Ovary (tissue), 9 donors: ENCODE results near the gene MEF2C. TPM values are rescaled to one million over a fixed set of nuclear protein-coding genes. Genes with fewer than 3 reads are reported as not detected.

Experiments
- DNase-seq, 5 donors: peaks; one replicate each; pipeline ENCODE4 v3.0.0-alpha.2; 2019 to 2020
- H3K27ac ChIP-seq, 2 donors: fragments of 200-600 bp; one replicate each; pipeline versions ENCODE4 v1.5.1 to v1.8.0; 2019 to 2022
- H3K27me3 ChIP-seq: fragments of 200-600 bp; one replicate; pipeline ENCODE4 v1.8.0; 2022
- H3K36me3 ChIP-seq: fragments of 200-600 bp; sonication (generic); one replicate; pipeline ENCODE4 v1.5.1; 2019
- H3K4me1 ChIP-seq: one replicate; pipeline ENCODE4 v1.8.1; 2013; ENCODE audit warnings: mild to moderate bottlenecking, moderate library complexity; ENCODE audit not compliant: insufficient read depth
- H3K4me3 ChIP-seq: fragments of 200-600 bp; sonication (generic); one replicate; pipeline ENCODE4 v1.5.1; 2017
- H3K9me3 ChIP-seq, 2 donors: fragments of 200-600 bp in 1 of 2; sonication (generic) in 1 of 2; one replicate each; pipeline versions ENCODE4 v1.5.1 to v1.8.1; 2013 to 2019; ENCODE audit warnings: mild to moderate bottlenecking in 1 of 2, moderate library complexity in 1 of 2
- CTCF ChIP-seq, 3 donors: fragments of 450-650 bp in 2 of 3; fragments of 200-600 bp in 1 of 3; IDR thresholded peaks; one replicate each; pipeline versions ENCODE4 v1.5.1 to v1.8.0; 2016 to 2022; ENCODE audit warnings: antibody characterized with exemption in 3 of 3, mild to moderate bottlenecking in 1 of 3
- EP300 ChIP-seq: sonication (generic); formaldehyde crosslinking; IDR thresholded peaks from one replicate; pipeline ENCODE4 v1.6.1; 2017; ENCODE audit warnings: antibody characterized with exemption
- POLR2A ChIP-seq: fragments of 450-650 bp; IDR thresholded peaks from one replicate; pipeline ENCODE4 v1.6.1; 2017; ENCODE audit warnings: antibody characterized with exemption, mild to moderate bottlenecking, moderate library complexity
- WGBS, 3 donors: extraction: QIAGEN DNeasy Blood & Tissue Kit in 1 of 3; methylation state at CpG; one replicate each; pipeline versions ENCODE4 v1.1.5 to v1.1.7; 2013 to 2017; 5-methylcytosine and 5-hydroxymethylcytosine counted together
- intact Hi-C, 4 donors: fragments of 100-400 bp; cut with DNase I; formaldehyde crosslinking; loops; one replicate each; pipeline versions ENCODE4 v1.11.0 to v1.15.1; 2022 to 2023
- polyA plus RNA-seq, 2 donors: library from polyadenylated mRNA; stranded (reverse); fragments of 200-250 nt in 1 of 2; fragments of 350-450 nt in 1 of 2; fragmentation: Illumina TruSeq in 1 of 2; extraction: RNeasy Lipid Tissue Mini Kit (QIAGEN cat#74804) in 1 of 2; gene quantifications; one replicate each; pipeline ENCODE4 v1.2.3, GENCODE V29; 2013 to 2014
- total RNA-seq, 7 donors: library from RNA; depleted of rRNA in 2 of 7; stranded (reverse); fragments of >200 nt in 2 of 7; fragmentation: NEBNext Ultra II Directional in 3 of 7; extraction: Animal tissue kit (Norgen Biotek cat#: 25700) in 3 of 7; gene quantifications; one replicate each; pipeline versions ENCODE4 v1.1.0 to v1.2.4, GENCODE V29; 2016 to 2023
- donor health status: DM: no; HTN: no; CAD: no; lungs with moderate emphysema.
- donor health status: DM: no; HTN: no; CAD: no.
- donor health status: Bipolar disorder and iron deficiency.
- donor health status: DM: yes; HTN: yes; CAD: no.
- donor health status: DM: no; HTN: no; CAD: no.
- donor health status: DM: yes; HTN: yes; CAD: no.

MEF2C gene
- total and polyA plus RNA-seq, 9 donors: 27.2 to 91.4 (median 73.8) TPM

GRCh38 chr5:88838500-88838899 lies 44.5 kb downstream of the MEF2C start:
- Histone ChIP-seq H3K9me3 (no peaks in the 10 kb centered on the region), H3K27ac (peak overlapping the region in 1 of 2 donors; percentile 13), H3K4me3 (no peak overlapping the region)

GRCh38 chr5:88837817-88838216 lies 45.2 kb downstream of the MEF2C start:
- Histone ChIP-seq H3K36me3 (no peaks in the 10 kb centered on the region), H3K27me3 (no peaks in the 10 kb centered on the region), H3K4me3 (no peak overlapping the region), H3K4me1 (peaks cover 11% of the 10 kb centered on the region), H3K27ac (peak overlapping the region in 1 of 2 donors; percentile 84), H3K9me3 (no peaks in the 10 kb centered on the region)
- intact Hi-C loops: loop anchor here in 3 of 4 donors (2.0 to 10.0 kb wide), 2 partner anchors 45 to 47 kb away; partner anchors contain the start of gene MEF2C (in 3 of the 3)
- WGBS, 3 donors: 85 to 96% (median 90%) methylated on average over 1 of the region's 1 CpG
- TF ChIP-seq POLR2A: no peak
- no peak for TF ChIP-seq CTCF (IDR thresholded peaks at IDR 0.05)
- no peak for TF ChIP-seq EP300
- DNase-seq: no peak

More at GRCh38 chr5:88838500-88838899, 44.5 kb downstream of the MEF2C start:
- WGBS, 3 donors: 49 to 64% (median 56%) methylated on average over 1 of the region's 1 CpG
- Histone ChIP-seq H3K4me1 (peaks cover 11% of the 10 kb centered on the region), H3K36me3 (no peaks in the 10 kb centered on the region), H3K27me3 (no peaks in the 10 kb centered on the region)
- TF ChIP-seq EP300: no peak
- no peak for TF ChIP-seq CTCF (IDR thresholded peaks at IDR 0.05)
- TF ChIP-seq POLR2A: no peak
- DNase-seq: no peak
- intact Hi-C loops: loop anchor here in 2 of 4 donors (10.0 kb wide), 1 partner anchor 46 kb away; the partner anchor contains the start of gene MEF2C (in 2 of the 2)

GRCh38 chr5:88837222-88837621 lies 45.8 kb downstream of the MEF2C start:
- Histone ChIP-seq H3K27ac (peak overlapping the region in 1 of 2 donors; percentile 84), H3K36me3 (no peaks in the 10 kb centered on the region), H3K4me1 (peaks cover 11% of the 10 kb centered on the region), H3K9me3 (no peaks in the 10 kb centered on the region), H3K4me3 (no peak overlapping the region), H3K27me3 (no peaks in the 10 kb centered on the region)
- TF ChIP-seq POLR2A: no peak
- TF ChIP-seq EP300: no peak
- no peak for TF ChIP-seq CTCF (IDR thresholded peaks at IDR 0.05)
- DNase-seq: no peak
- intact Hi-C loops: loop anchor here in 3 of 4 donors (2.0 to 10.0 kb wide), 2 partner anchors 46 to 48 kb away; partner anchors contain the start of gene MEF2C (in 3 of the 3)
- 90 to 96% (median 93%) methylated on average over 4 of the region's 4 CpGs for WGBS, 3 donors

- intact Hi-C loops: loop anchor here in 3 of 4 donors (2.0 to 10.0 kb wide), 2 partner anchors 46 to 48 kb away; partner anchors contain the start of gene MEF2C (in 3 of the 3)
- DNase-seq: peak; percentile 52 to 71 (median 61)
- Histone ChIP-seq H3K27me3 (no peaks in the 10 kb centered on the region), H3K9me3 (no peaks in the 10 kb centered on the region), H3K36me3 (no peaks in the 10 kb centered on the region), H3K4me3 (peak overlapping the region; percentile 18), H3K27ac (peak overlapping the region; percentile 69 to 84), H3K4me1 (peaks cover 11% of the 10 kb centered on the region)
- 2 to 3% (median 3%) methylated on average over 5 of the region's 5 CpGs for WGBS, 3 donors
- TF ChIP-seq CTCF (IDR thresholded peaks at IDR 0.05) (no peak), POLR2A (no peak), EP300 (no peak)
Measured at GRCh38 chr5:88836195-88836838, 46.7 kb downstream of the MEF2C start.
